A673 (cell line): ENCODE measurements around the gene DPM3. TPM values are rescaled to one million over a fixed set of nuclear protein-coding genes. Genes with fewer than 3 reads are reported as not detected.
"Not testable (repeated sequence)": the region's sequence is repeated elsewhere in the genome, so short reads cannot be mapped to it uniquely, and the experiment has no call there.

Source experiments
- BruUV-seq: library from RNA; stranded (reverse); fragments of 400-500 nt; replicated peaks from 2 replicates; lab custom pipeline; 2021; lab: Mats Ljungman, UMichigan
- CTCF ChIA-PET: fragments of 300-600 bp; sonication (Branson Sonifier 250); formaldehyde crosslinking; loops from one replicate; lab custom pipeline; 2022; ENCODE audit warnings: antibody characterized with exemption; lab: Charles Lee
- POLR2A ChIA-PET: fragments of 300-600 bp; sonication (Branson Sonifier 250); formaldehyde crosslinking; loops from one replicate; lab custom pipeline; 2022; ENCODE audit warnings: antibody characterized with exemption; ENCODE audit not compliant: low non-redundant PET; lab: Charles Lee
- DNase-seq: peaks from one replicate; pipeline ENCODE4 v3.0.0-alpha.2; 2015; ENCODE audit warnings: low spot score
- H3K27ac ChIP-seq: fragments of 200-600 bp; sonication (generic); 2 replicates; pipeline ENCODE4 v1.5.1; 2016; ENCODE audit warnings: mixed run types, low read depth, mild to moderate bottlenecking, mixed read lengths, antibody characterized with exemption, low read length; ENCODE audit not compliant: poor library complexity, severe bottlenecking
- H3K27me3 ChIP-seq: fragments of 200-600 bp; sonication (generic); replicated peaks from 2 replicates; pipeline ENCODE4 v1.6.1; 2017; ENCODE audit warnings: mixed run types, low read depth, mild to moderate bottlenecking, mixed read lengths, antibody characterized with exemption, low read length; ENCODE audit not compliant: insufficient read depth, poor library complexity
- H3K36me3 ChIP-seq: fragments of 200-600 bp; sonication (generic); 2 replicates; pipeline ENCODE4 v1.6.1; 2016; ENCODE audit warnings: mixed run types, mild to moderate bottlenecking, mixed read lengths, antibody characterized with exemption, low read length; ENCODE audit not compliant: insufficient read depth, poor library complexity, severe bottlenecking
- H3K4me1 ChIP-seq: fragments of 200-600 bp; sonication (generic); 2 replicates; pipeline ENCODE4 v1.6.1; 2017; ENCODE audit warnings: mixed run types, mild to moderate bottlenecking, mixed read lengths, antibody characterized with exemption, low read length; ENCODE audit not compliant: insufficient read depth, poor library complexity, severe bottlenecking
- H3K4me3 ChIP-seq: fragments of 200-600 bp; sonication (generic); 2 replicates; pipeline ENCODE4 v1.5.1; 2016; ENCODE audit warnings: low read depth, mixed run types, mild to moderate bottlenecking, mixed read lengths, low read length; ENCODE audit not compliant: poor library complexity, severe bottlenecking
- H3K9me3 ChIP-seq: fragments of 200-600 bp; sonication (generic); 2 replicates; pipeline ENCODE4 v1.6.1; 2016; ENCODE audit warnings: mixed run types, low read depth, mild to moderate bottlenecking, mixed read lengths, antibody characterized with exemption, low read length; ENCODE audit not compliant: poor library complexity, severe bottlenecking
- CTCF ChIP-seq: fragments of 300-800, 200-600 bp; sonication (generic); conservative IDR thresholded peaks from 2 replicates; pipeline ENCODE4 v1.5.1; 2017; ENCODE audit warnings: low read depth, mild to moderate bottlenecking, antibody characterized with exemption, low read length, moderate library complexity, mixed read lengths
- EZH2 ChIP-seq: fragments of 200-600 bp; sonication (generic); IDR thresholded peaks from 2 replicates; pipeline ENCODE4 v1.6.1; 2017; ENCODE audit warnings: borderline replicate concordance, low read depth, mild to moderate bottlenecking, mixed read lengths, antibody characterized with exemption, low read length; ENCODE audit not compliant: poor library complexity, severe bottlenecking
- intact Hi-C: fragments of 100-400 bp; cut with micrococcal nuclease; formaldehyde crosslinking; loops from one replicate; pipeline ENCODE4 v1.10.0; 2022; ENCODE audit not compliant: unreplicated experiment
- total RNA-seq: library from RNA; stranded (reverse); gene quantifications from 2 replicates; pipeline ENCODE4 v1.2.3, GENCODE V29; 2021

DPM3 gene
- total RNA-seq, 1 experiment from 2014 or later = 34.0 TPM

DNA sequence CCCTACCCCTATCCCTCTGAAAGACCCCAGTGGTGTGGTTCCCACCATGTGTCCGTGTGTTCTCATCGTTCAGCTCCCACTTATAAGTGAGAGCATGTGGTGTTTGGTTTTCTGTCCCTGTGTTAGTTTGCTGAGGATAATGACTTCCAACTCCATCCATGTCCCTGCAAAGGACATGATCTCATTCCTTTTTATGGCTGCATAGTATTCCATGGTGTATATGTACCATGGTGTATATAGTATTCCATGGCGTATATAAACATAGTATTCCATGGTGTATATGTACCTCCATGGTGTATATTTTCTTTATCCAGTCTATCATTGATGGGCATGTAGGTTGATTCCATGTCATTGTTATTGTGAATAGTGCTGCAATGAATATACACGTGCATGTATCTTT, 23.5 kb upstream of the DPM3 start:
- POLR2A ChIA-PET = not testable (repeated sequence)

DNA sequence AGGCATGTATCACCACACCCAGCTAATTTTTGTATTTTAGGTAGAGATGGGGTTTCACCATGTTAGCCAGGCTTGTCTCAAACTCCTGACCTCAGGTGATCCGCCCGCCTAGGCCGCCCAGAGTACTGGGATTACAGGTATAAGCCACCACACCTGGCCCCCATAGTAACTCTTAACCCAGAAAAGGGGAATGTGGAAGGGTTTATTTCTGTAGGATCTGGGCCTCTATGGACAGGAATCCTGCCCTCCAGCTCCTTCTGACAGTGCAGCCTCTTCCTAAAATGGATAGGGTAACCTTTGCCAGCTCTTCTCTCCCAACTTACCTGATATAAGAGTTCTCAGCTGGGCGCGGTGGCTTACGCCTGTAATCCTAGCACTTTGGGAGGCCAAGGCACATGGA, 22.3 kb upstream of the DPM3 start:
- H3K4me1 ChIP-seq, CTCF ChIA-PET, intact Hi-C loops, H3K4me3 ChIP-seq, DNase-seq, H3K27ac ChIP-seq, BruUV-seq, H3K27me3 ChIP-seq, H3K9me3 ChIP-seq, H3K36me3 ChIP-seq: not testable (repeated sequence)
- POLR2A ChIA-PET = interaction anchor here (0.7 kb wide), 1 partner anchor 126 kb away, joined by 9 read pairs; no protein-coding TSS in a partner anchor

More for the DNA sequence above, 23.5 kb upstream of the DPM3 start:
- H3K4me1 ChIP-seq, CTCF ChIA-PET, H3K27ac ChIP-seq, DNase-seq, BruUV-seq, intact Hi-C loops, H3K27me3 ChIP-seq, H3K4me3 ChIP-seq, H3K9me3 ChIP-seq, H3K36me3 ChIP-seq: not testable (repeated sequence)

GRCh38 chr1:155160128-155160527, 19.8 kb upstream of the DPM3 start:
- Histone ChIP-seq H3K4me3 (no peak overlapping the region), H3K9me3 (no peaks in the 10 kb centered on the region), H3K4me1 (no peaks in the 10 kb centered on the region), H3K27ac (no peak overlapping the region), H3K36me3 (no peaks in the 10 kb centered on the region), H3K27me3 (no peaks in the 10 kb centered on the region)
- no peak for TF ChIP-seq CTCF
- TF ChIP-seq EZH2 = no peak
- no peak for DNase-seq
- intact Hi-C loops = no loop called here
- ChIA-PET POLR2A (no interaction called here), CTCF (interaction anchor here (0.7 kb wide), 1 partner anchor 69 kb away, joined by 3 read pairs; no protein-coding TSS in a partner anchor)
- no TSS peak for BruUV-seq

DNA sequence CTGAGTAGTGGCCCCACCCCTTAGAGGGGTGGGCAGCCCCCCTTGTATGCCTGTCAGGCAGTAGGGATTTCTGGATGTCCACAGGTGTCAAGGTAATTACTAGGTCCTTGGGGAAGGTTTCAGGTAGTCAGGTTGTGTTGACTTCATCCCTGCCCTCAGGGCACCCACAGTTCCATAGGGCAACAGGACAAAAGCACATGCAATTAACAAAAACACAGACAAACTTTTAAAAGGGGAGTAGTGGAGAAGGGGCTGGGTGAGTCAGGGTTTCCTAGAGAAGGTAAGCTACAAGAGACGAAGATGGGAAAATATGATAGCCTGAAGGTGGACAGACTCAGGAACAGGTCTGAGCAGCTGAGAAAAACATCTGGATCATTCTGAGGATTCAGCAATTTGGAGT, 18.7 kb upstream of the DPM3 start:
- Histone ChIP-seq H3K36me3 (no peaks in the 10 kb centered on the region), H3K4me1 (no peaks in the 10 kb centered on the region), H3K9me3 (no peaks in the 10 kb centered on the region), H3K27me3 (no peaks in the 10 kb centered on the region), H3K4me3 (no peak overlapping the region), H3K27ac (no peak overlapping the region)
- DNase-seq = no peak
- BruUV-seq = no TSS peak
- intact Hi-C loops = no loop called here
- ChIA-PET CTCF (no interaction called here), POLR2A (no interaction called here)
- TF ChIP-seq CTCF = no peak
- no peak for TF ChIP-seq EZH2

DNA sequence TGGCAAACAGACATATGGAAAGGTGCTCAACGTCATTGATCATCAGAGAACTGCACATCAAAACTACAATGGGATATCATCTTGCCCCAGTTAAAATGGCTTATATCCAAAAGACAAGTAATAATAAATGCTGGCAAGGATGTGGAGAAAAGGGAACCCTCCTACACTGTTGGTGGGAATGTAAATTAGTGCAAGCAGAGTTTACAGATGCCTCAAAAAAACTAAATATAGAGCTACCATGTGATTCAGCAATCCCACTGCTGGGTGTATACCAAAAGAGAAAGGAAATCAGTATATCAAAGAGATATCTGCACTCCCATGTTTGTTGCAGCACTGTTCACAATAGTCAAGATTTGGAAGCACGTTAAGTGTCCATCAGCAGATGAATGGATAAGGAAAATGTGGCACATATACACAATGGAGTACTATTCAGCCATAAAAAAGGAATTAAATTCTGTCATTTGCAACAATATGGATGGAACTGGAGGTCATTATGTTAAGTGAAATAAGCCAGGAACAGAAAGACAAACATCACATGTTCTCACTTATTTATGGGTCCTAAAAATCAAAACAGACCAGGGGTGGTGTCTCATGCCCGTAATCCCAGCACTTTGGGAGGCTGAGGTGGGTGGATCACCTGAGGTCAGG, 15.8 kb upstream of the DPM3 start:
- H3K4me1 ChIP-seq, H3K4me3 ChIP-seq, BruUV-seq, H3K9me3 ChIP-seq, H3K27ac ChIP-seq, POLR2A ChIA-PET, H3K36me3 ChIP-seq, intact Hi-C loops, H3K27me3 ChIP-seq, CTCF ChIA-PET, DNase-seq: not testable (repeated sequence)
